Ovary (tissue), 3 donors: ENCODE results near the gene RAP2A.

Source experiments
- POLR2A ChIP-seq: fragments of 450-650 bp; IDR thresholded peaks from one replicate; pipeline ENCODE4 v1.6.1; 2017; ENCODE audit warnings: antibody characterized with exemption, mild to moderate bottlenecking, moderate library complexity
- TF ChIP-seq, protein P1 (sequence below), 3 donors: fragments of 450-650 bp in 2 of 3; fragments of 200-600 bp in 1 of 3; IDR thresholded peaks; one replicate each; pipeline versions ENCODE4 v1.5.1 to v1.8.0; 2016 to 2022; ENCODE audit warnings: antibody characterized with exemption in 3 of 3, mild to moderate bottlenecking in 1 of 3
- donor health status: DM: no; HTN: no; CAD: no.

GRCh38 chr13:97498419-97498818, 64.5 kb downstream of the RAP2A start:
- TF ChIP-seq, protein P1, sequence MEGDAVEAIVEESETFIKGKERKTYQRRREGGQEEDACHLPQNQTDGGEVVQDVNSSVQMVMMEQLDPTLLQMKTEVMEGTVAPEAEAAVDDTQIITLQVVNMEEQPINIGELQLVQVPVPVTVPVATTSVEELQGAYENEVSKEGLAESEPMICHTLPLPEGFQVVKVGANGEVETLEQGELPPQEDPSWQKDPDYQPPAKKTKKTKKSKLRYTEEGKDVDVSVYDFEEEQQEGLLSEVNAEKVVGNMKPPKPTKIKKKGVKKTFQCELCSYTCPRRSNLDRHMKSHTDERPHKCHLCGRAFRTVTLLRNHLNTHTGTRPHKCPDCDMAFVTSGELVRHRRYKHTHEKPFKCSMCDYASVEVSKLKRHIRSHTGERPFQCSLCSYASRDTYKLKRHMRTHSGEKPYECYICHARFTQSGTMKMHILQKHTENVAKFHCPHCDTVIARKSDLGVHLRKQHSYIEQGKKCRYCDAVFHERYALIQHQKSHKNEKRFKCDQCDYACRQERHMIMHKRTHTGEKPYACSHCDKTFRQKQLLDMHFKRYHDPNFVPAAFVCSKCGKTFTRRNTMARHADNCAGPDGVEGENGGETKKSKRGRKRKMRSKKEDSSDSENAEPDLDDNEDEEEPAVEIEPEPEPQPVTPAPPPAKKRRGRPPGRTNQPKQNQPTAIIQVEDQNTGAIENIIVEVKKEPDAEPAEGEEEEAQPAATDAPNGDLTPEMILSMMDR (IDR thresholded peaks at IDR 0.05), result no peak
- TF ChIP-seq POLR2A, result no peak
